Measurements from ENCODE around the gene TAX1BP1.

Gene TAX1BP1

GRCh38 chr7:27739909-27740448, at the start of gene TAX1BP1:
TAX1BP1 (plus strand) TSS chr7:27740162; CDS start chr7:27748525, 8,363 bp downstream.
- DNase-seq (ENCODE audit: extremely low spot score): peak; percentile 97
- ChIA-PET CTCF (interaction anchor here (1.0 to 1.1 kb wide), 2 partner anchors 12 to 74 kb away, joined by 3 read pairs; no protein-coding TSS in a partner anchor), POLR2A (interaction anchor here (1.3 kb wide), 1 partner anchor 77 kb away, joined by 3 read pairs; the partner anchor contains the start of gene HIBADH)
- no peak for TF ChIP-seq CTCF (IDR thresholded peaks at IDR 0.05; ENCODE audit: control extremely low read depth, extremely low read depth, low read depth, missing control alignments)

- POLR2A ChIA-PET: no interaction called here
- no peak for DNase-seq (ENCODE audit: extremely low spot score)
- TF ChIP-seq CTCF (IDR thresholded peaks at IDR 0.05; ENCODE audit: control extremely low read depth, extremely low read depth, low read depth, missing control alignments): no peak
- CTCF ChIA-PET: interaction anchor here (0.5 to 1.7 kb wide), 3 partner anchors 108 to 1898 kb away, joined by 3 read pairs; no protein-coding TSS in a partner anchor
Measured at GRCh38 chr7:27690649-27691048, 49.3 kb upstream of the TAX1BP1 start.

GRCh38 chr7:27693794-27694193, 46.2 kb upstream of the TAX1BP1 start:
- no peak for TF ChIP-seq CTCF (IDR thresholded peaks at IDR 0.05; ENCODE audit: control extremely low read depth, extremely low read depth, low read depth, missing control alignments)
- POLR2A ChIA-PET: no interaction called here
- no peak for DNase-seq (ENCODE audit: extremely low spot score)
- CTCF ChIA-PET: interaction anchor here (0.7 kb wide), 1 partner anchor 10 kb away, joined by 4 read pairs; no protein-coding TSS in a partner anchor

- ChIA-PET CTCF (interaction anchor here (1.2 kb wide), 1 partner anchor 50 kb away, joined by 3 read pairs; no protein-coding TSS in a partner anchor), POLR2A (no interaction called here)
- TF ChIP-seq CTCF (IDR thresholded peaks at IDR 0.05; ENCODE audit: control extremely low read depth, extremely low read depth, low read depth, missing control alignments): no peak
- no peak for DNase-seq (ENCODE audit: extremely low spot score)
Measured at GRCh38 chr7:27695096-27695495, 44.9 kb upstream of the TAX1BP1 start.

- peak; percentile 51 for DNase-seq (ENCODE audit: extremely low spot score)
- POLR2A ChIA-PET: no interaction called here
- CTCF ChIA-PET: interaction anchor here (1.0 to 1.2 kb wide), 2 partner anchors 13 to 27 kb away, joined by 3 read pairs; no protein-coding TSS in a partner anchor
- TF ChIP-seq CTCF (IDR thresholded peaks at IDR 0.05; ENCODE audit: control extremely low read depth, extremely low read depth, low read depth, missing control alignments): no peak
Measured at GRCh38 chr7:27697861-27698430, 42.0 kb upstream of the TAX1BP1 start.

GRCh38 chr7:27699751-27700150, 40.2 kb upstream of the TAX1BP1 start:
- CTCF ChIA-PET: no interaction called here
- DNase-seq (ENCODE audit: extremely low spot score): no peak
- POLR2A ChIA-PET: no interaction called here
- TF ChIP-seq CTCF (IDR thresholded peaks at IDR 0.05; ENCODE audit: control extremely low read depth, extremely low read depth, low read depth, missing control alignments): no peak

Measured in GM10248 (cell line).